ENCODE measurements around the gene C1orf122. TPM values are rescaled to one million over a fixed set of nuclear protein-coding genes. Genes with fewer than 3 reads are reported as not detected.

The C1orf122 gene
- total and polyA plus RNA-seq, 2 of the 13 experiments (the other 11 are each of a cell fraction or from before 2014, with no cell fraction given) = 18.7 to 40.6 TPM

DNA sequence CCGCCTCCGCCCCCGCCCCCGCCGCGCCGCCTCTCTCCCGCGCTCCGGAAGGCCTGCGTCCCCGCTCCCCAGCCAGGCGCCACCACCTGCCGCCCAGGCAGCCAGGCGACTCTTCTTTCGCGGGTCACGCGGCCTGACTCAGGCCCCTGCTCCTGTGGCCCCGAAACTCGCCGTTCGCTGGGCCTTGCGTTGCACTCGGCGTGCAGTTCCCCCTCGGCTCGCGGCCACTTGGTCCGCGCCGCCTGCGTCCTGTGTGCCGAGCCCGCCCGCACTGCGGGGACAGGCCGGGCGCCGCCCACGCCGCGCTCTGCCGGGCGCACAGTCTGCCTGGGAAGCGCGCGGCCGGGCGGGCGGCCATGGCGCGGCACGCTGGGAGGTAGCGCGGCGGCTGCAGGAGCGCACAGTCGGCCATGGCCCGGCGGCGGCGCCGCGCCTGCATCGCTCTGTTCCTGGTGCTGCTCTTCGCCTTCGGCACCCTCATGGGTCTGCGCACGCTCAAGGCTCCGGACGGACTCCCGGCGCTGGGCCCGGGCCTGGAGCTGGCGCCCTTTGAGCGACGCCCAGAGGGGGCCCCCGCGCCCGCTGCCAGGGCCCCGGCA is 13.7 kb upstream of the C1orf122 start, which contains the start of gene MANEAL (continued):
- TF ChIP-seq, protein P1, sequence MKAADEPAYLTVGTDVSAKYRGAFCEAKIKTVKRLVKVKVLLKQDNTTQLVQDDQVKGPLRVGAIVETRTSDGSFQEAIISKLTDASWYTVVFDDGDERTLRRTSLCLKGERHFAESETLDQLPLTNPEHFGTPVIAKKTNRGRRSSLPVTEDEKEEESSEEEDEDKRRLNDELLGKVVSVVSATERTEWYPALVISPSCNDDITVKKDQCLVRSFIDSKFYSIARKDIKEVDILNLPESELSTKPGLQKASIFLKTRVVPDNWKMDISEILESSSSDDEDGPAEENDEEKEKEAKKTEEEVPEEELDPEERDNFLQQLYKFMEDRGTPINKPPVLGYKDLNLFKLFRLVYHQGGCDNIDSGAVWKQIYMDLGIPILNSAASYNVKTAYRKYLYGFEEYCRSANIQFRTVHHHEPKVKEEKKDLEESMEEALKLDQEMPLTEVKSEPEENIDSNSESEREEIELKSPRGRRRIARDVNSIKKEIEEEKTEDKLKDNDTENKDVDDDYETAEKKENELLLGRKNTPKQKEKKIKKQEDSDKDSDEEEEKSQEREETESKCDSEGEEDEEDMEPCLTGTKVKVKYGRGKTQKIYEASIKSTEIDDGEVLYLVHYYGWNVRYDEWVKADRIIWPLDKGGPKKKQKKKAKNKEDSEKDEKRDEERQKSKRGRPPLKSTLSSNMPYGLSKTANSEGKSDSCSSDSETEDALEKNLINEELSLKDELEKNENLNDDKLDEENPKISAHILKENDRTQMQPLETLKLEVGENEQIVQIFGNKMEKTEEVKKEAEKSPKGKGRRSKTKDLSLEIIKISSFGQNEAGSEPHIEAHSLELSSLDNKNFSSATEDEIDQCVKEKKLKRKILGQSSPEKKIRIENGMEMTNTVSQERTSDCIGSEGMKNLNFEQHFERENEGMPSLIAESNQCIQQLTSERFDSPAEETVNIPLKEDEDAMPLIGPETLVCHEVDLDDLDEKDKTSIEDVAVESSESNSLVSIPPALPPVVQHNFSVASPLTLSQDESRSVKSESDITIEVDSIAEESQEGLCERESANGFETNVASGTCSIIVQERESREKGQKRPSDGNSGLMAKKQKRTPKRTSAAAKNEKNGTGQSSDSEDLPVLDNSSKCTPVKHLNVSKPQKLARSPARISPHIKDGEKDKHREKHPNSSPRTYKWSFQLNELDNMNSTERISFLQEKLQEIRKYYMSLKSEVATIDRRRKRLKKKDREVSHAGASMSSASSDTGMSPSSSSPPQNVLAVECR (CRISPR knock-in tag; IDR thresholded peaks at IDR 0.05; ENCODE audit: borderline replicate concordance) = peak; percentile 64
- TF ChIP-seq, protein P2, sequence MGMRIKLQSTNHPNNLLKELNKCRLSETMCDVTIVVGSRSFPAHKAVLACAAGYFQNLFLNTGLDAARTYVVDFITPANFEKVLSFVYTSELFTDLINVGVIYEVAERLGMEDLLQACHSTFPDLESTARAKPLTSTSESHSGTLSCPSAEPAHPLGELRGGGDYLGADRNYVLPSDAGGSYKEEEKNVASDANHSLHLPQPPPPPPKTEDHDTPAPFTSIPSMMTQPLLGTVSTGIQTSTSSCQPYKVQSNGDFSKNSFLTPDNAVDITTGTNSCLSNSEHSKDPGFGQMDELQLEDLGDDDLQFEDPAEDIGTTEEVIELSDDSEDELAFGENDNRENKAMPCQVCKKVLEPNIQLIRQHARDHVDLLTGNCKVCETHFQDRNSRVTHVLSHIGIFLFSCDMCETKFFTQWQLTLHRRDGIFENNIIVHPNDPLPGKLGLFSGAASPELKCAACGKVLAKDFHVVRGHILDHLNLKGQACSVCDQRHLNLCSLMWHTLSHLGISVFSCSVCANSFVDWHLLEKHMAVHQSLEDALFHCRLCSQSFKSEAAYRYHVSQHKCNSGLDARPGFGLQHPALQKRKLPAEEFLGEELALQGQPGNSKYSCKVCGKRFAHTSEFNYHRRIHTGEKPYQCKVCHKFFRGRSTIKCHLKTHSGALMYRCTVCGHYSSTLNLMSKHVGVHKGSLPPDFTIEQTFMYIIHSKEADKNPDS (CRISPR knock-in tag; IDR thresholded peaks at IDR 0.05) = no peak
- TF ChIP-seq ZBTB38 (CRISPR knock-in tag; IDR thresholded peaks at IDR 0.05) (peak; percentile 60; the same call in 1 of the 2 replicates), RFX1 (IDR thresholded peaks at IDR 0.05) (no peak), CBX1 (IDR thresholded peaks at IDR 0.05; ENCODE audit: low read depth) (no peak), ZNF644 (CRISPR knock-in tag; IDR thresholded peaks at IDR 0.05; ENCODE audit: low read depth) (no peak), ZSCAN20 (CRISPR knock-in tag; IDR thresholded peaks at IDR 0.05; ENCODE audit: borderline replicate concordance) (peak; percentile 76; the same call in 1 of the 2 replicates), KMT2B (CRISPR knock-in tag; IDR thresholded peaks at IDR 0.05) (no peak), ZNF160 (CRISPR knock-in tag; IDR thresholded peaks at IDR 0.05) (0 out of 2 replicates have a peak, but pooled peaks have one; percentile 55), ZNF605 (CRISPR knock-in tag; IDR thresholded peaks at IDR 0.05) (no peak), ZNF205 (CRISPR knock-in tag; IDR thresholded peaks at IDR 0.05) (no peak), MYC (CRISPR knock-in tag; IDR thresholded peaks at IDR 0.05; ENCODE audit: borderline replicate concordance) (peak; percentile 81), IRX3 (CRISPR knock-in tag; IDR thresholded peaks at IDR 0.05; ENCODE audit: borderline replicate concordance, low read depth) (peak; percentile 26; the same call in 1 of the 2 replicates), RBM39 (IDR thresholded peaks at IDR 0.05; ENCODE audit: low read depth, low read length, poor library complexity, severe bottlenecking) (no peak)
- TF ChIP-seq, protein P3, sequence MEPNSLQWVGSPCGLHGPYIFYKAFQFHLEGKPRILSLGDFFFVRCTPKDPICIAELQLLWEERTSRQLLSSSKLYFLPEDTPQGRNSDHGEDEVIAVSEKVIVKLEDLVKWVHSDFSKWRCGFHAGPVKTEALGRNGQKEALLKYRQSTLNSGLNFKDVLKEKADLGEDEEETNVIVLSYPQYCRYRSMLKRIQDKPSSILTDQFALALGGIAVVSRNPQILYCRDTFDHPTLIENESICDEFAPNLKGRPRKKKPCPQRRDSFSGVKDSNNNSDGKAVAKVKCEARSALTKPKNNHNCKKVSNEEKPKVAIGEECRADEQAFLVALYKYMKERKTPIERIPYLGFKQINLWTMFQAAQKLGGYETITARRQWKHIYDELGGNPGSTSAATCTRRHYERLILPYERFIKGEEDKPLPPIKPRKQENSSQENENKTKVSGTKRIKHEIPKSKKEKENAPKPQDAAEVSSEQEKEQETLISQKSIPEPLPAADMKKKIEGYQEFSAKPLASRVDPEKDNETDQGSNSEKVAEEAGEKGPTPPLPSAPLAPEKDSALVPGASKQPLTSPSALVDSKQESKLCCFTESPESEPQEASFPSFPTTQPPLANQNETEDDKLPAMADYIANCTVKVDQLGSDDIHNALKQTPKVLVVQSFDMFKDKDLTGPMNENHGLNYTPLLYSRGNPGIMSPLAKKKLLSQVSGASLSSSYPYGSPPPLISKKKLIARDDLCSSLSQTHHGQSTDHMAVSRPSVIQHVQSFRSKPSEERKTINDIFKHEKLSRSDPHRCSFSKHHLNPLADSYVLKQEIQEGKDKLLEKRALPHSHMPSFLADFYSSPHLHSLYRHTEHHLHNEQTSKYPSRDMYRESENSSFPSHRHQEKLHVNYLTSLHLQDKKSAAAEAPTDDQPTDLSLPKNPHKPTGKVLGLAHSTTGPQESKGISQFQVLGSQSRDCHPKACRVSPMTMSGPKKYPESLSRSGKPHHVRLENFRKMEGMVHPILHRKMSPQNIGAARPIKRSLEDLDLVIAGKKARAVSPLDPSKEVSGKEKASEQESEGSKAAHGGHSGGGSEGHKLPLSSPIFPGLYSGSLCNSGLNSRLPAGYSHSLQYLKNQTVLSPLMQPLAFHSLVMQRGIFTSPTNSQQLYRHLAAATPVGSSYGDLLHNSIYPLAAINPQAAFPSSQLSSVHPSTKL (CRISPR knock-in tag; IDR thresholded peaks at IDR 0.05) = no peak
- TF ChIP-seq, protein P4, sequence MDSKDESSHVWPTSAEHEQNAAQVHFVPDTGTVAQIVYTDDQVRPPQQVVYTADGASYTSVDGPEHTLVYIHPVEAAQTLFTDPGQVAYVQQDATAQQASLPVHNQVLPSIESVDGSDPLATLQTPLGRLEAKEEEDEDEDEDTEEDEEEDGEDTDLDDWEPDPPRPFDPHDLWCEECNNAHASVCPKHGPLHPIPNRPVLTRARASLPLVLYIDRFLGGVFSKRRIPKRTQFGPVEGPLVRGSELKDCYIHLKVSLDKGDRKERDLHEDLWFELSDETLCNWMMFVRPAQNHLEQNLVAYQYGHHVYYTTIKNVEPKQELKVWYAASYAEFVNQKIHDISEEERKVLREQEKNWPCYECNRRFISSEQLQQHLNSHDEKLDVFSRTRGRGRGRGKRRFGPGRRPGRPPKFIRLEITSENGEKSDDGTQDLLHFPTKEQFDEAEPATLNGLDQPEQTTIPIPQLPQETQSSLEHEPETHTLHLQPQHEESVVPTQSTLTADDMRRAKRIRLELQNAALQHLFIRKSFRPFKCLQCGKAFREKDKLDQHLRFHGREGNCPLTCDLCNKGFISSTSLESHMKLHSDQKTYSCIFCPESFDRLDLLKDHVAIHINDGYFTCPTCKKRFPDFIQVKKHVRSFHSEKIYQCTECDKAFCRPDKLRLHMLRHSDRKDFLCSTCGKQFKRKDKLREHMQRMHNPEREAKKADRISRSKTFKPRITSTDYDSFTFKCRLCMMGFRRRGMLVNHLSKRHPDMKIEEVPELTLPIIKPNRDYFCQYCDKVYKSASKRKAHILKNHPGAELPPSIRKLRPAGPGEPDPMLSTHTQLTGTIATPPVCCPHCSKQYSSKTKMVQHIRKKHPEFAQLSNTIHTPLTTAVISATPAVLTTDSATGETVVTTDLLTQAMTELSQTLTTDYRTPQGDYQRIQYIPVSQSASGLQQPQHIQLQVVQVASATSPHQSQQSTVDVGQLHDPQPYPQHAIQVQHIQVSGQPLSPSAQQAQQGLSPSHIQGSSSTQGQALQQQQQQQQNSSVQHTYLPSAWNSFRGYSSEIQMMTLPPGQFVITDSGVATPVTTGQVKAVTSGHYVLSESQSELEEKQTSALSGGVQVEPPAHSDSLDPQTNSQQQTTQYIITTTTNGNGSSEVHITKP (CRISPR knock-in tag; IDR thresholded peaks at IDR 0.05; ENCODE audit: low read depth) = peak; percentile 95
